Measurements from ENCODE around the gene PRRG2. TPM values are rescaled to one million over a fixed set of nuclear protein-coding genes. Genes with fewer than 3 reads are reported as not detected.

Gene PRRG2
- total and polyA plus RNA-seq, 9 of the 15 experiments (the other 6 are each of a cell fraction or from before 2014, with no cell fraction given): 0.06 to 1.1 (median 0.33) TPM

GRCh38 chr19:49533551-49534488 lies 47.3 kb upstream of the PRRG2 start (continued):
- TF ChIP-seq ZNF639 (CRISPR knock-in tag; conservative IDR thresholded peaks at IDR 0.05 in 1 of 2, IDR thresholded peaks at IDR 0.05 in 1 of 2) (peak in 1 of 2 experiments; percentile 44; a peak in 1 of 4 replicates), NRF1 (conservative IDR thresholded peaks at IDR 0.05 in 1 of 2, IDR thresholded peaks at IDR 0.05 in 1 of 2) (peak; percentile 79 to 85), GABPB1 (CRISPR knock-in tag; IDR thresholded peaks at IDR 0.05) (peak; percentile 3; the same call in 1 of the 2 replicates), MAZ (CRISPR knock-in tag; conservative IDR thresholded peaks at IDR 0.05 in 1 of 2, IDR thresholded peaks at IDR 0.05 in 1 of 2) (peak; percentile 87 to 88), SAFB (IDR thresholded peaks at IDR 0.05; ENCODE audit: borderline replicate concordance, low read depth, low read length) (peak; percentile 97), CREB1 (IDR thresholded peaks at IDR 0.05) (peak; percentile 69), CREB1 (CRISPR knock-in tag; IDR thresholded peaks at IDR 0.05) (peak; percentile 85), KLF6 (CRISPR knock-in tag; IDR thresholded peaks at IDR 0.05; ENCODE audit: borderline replicate concordance) (peak; percentile 42; the same call in 1 of the 2 replicates), IRF2 (CRISPR knock-in tag; IDR thresholded peaks at IDR 0.05) (no peak), ZNF707 (CRISPR knock-in tag; conservative IDR thresholded peaks at IDR 0.05) (no peak), RBBP5 (IDR thresholded peaks at IDR 0.05; ENCODE audit: borderline replicate concordance, insufficient read depth, low read length, poor library complexity, severe bottlenecking) (peak; percentile 64), HDAC1 (IDR thresholded peaks at IDR 0.05) (peak in 1 of 2 experiments; percentile 85; a peak in 1 of 4 replicates), KDM2B (CRISPR knock-in tag; IDR thresholded peaks at IDR 0.05) (peak; percentile 27; the same call in 1 of the 2 replicates), CBFB (CRISPR knock-in tag; IDR thresholded peaks at IDR 0.05) (peak; percentile 85; the same call in 1 of the 2 replicates), CXXC5 (CRISPR knock-in tag; IDR thresholded peaks at IDR 0.05) (peak; percentile 86), NR2C2 (CRISPR knock-in tag; IDR thresholded peaks at IDR 0.05) (no peak), NR2C2 (tag; IDR thresholded peaks at IDR 0.05) (peak; percentile 42), ETS1 (conservative IDR thresholded peaks at IDR 0.05; ENCODE audit: control insufficient read depth, low read depth, low read length) (peak; percentile 34; the same call in 1 of the 2 replicates)
- TF ChIP-seq, protein P1, sequence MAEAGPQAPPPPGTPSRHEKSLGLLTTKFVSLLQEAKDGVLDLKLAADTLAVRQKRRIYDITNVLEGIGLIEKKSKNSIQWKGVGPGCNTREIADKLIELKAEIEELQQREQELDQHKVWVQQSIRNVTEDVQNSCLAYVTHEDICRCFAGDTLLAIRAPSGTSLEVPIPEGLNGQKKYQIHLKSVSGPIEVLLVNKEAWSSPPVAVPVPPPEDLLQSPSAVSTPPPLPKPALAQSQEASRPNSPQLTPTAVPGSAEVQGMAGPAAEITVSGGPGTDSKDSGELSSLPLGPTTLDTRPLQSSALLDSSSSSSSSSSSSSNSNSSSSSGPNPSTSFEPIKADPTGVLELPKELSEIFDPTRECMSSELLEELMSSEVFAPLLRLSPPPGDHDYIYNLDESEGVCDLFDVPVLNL (CRISPR knock-in tag; IDR thresholded peaks at IDR 0.05; ENCODE audit: low read depth): peak; percentile 26; the same call in 1 of the 2 replicates
- TF ChIP-seq, protein P2, sequence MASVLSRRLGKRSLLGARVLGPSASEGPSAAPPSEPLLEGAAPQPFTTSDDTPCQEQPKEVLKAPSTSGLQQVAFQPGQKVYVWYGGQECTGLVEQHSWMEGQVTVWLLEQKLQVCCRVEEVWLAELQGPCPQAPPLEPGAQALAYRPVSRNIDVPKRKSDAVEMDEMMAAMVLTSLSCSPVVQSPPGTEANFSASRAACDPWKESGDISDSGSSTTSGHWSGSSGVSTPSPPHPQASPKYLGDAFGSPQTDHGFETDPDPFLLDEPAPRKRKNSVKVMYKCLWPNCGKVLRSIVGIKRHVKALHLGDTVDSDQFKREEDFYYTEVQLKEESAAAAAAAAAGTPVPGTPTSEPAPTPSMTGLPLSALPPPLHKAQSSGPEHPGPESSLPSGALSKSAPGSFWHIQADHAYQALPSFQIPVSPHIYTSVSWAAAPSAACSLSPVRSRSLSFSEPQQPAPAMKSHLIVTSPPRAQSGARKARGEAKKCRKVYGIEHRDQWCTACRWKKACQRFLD (CRISPR knock-in tag; IDR thresholded peaks at IDR 0.05): peak; percentile 66
